Measurements from ENCODE around the gene TPD52L3.

DNA sequence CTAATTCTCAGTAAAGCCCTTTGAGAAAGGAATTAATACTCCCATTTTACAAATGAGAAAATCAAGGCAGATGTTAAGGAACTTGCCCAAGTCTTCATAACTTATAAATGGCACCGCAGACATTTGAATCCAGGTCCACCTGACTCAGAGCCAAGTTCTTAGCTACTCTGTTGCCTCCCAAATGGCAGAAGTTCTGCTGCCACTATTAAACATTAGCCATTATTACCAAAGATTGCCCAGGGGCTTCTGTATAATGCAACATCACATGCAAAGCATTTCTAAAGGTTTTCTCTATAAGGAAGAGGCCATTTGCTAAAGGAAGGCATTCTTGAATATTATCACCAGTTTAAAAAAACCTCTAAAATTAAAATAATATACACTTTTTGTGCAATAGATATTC lies 28.3 kb downstream of the TPD52L3 start:
- TF ChIP-seq EP300 (IDR thresholded peaks at IDR 0.05) (no peak), POLR2A (IDR thresholded peaks at IDR 0.05) (no peak)
- TF ChIP-seq, protein P1, sequence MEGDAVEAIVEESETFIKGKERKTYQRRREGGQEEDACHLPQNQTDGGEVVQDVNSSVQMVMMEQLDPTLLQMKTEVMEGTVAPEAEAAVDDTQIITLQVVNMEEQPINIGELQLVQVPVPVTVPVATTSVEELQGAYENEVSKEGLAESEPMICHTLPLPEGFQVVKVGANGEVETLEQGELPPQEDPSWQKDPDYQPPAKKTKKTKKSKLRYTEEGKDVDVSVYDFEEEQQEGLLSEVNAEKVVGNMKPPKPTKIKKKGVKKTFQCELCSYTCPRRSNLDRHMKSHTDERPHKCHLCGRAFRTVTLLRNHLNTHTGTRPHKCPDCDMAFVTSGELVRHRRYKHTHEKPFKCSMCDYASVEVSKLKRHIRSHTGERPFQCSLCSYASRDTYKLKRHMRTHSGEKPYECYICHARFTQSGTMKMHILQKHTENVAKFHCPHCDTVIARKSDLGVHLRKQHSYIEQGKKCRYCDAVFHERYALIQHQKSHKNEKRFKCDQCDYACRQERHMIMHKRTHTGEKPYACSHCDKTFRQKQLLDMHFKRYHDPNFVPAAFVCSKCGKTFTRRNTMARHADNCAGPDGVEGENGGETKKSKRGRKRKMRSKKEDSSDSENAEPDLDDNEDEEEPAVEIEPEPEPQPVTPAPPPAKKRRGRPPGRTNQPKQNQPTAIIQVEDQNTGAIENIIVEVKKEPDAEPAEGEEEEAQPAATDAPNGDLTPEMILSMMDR (IDR thresholded peaks at IDR 0.05), result no peak
